ENCODE measurements around the gene PTPRCAP.

PTPRCAP gene

DNA sequence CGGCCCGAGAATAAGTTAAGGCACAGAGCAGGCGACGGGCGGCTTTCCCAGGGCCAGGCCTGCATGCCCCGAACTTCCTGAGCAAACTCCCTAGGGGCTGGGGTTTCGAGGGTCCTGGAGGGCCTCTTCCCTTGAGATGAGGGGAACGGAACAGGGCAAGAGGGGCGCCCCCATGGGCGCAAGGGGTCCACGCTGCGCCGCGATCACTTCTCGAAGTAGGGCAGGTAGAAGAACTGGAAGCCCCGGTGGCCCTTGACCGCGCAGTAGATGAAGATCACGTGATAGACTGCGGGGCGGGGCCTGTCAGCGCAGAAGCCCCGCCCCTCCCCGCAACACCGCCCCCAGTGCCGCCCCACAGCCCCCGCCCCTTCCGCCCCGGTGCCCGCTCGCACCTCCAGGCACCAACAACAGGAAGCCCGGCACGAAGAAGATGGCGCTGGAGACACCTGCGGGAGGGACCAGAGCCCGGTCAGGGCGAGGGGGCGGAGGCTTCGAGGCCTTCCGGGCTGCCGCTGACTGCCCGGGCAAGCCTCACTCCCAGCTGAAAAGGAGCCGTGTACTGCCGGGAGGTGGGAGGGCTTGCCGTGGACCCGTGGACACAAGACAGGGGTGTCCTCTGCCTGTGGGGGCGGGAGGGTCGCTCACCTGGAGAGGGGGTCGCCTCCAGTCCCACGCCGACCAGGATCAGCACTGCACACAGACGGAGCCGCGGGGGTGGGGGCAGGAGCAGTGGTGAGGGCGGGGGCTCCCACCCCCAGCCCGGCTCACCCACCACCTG lies 27.1 kb upstream of the PTPRCAP start:
- DNase-seq: peak in 1 of 2 experiments; percentile 61

DNA sequence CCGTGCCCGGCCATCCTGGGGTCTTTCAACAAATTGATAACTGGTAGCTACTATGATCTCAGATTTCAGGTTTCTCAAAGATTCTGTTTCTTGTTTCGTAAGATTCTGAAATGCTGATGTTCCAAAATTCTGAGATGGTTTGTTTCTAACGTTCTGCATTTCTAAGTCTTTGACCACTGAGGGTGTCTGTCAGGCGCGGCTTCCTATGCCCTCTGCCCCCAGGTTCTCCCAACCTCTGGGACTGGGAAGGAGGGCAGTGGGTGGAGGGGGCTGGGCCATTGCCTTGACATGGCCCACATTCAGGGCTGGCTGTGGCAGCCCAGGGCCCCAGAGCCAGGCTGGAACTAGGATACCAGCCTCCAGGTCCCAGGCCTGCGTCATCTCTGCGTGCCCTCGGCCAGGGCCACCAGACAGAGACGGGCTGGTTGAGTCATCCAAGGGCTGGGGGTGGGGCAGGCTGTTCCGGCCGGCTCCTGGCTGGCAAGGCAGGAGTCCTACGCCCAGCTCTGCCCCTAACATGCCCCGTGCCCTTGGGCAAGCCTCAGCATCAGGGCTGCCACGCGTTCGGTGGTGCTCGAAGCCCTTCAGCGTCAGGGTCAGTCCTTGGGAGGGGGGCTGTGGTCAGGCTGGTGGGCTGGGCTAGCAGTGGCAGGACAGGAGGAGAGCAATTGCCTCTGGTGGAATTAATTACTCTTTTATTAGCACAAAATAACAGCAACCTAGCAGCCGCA lies 26.4 kb upstream of the PTPRCAP start:
- DNase-seq: no peak

DNA sequence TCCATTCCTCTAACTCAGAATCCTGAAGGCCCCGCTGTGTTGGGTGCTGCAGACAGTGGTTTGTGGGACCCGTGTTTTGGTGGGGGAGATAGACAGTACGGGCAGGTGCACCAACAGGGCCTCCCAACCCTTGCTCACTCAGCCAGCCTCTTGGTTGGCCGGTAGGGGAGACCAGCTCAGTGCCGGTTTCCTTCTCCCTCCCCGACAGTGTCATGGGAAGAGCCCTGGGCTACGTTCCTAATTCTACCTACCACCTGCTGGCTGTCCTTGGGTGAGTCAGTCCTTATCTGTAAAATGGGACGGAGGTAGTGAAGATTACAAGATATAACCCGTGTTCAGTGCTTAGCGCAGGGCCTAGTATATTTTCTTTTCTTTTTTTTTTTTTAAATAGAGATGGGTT lies 25.7 kb upstream of the PTPRCAP start:
- no peak for DNase-seq

DNA sequence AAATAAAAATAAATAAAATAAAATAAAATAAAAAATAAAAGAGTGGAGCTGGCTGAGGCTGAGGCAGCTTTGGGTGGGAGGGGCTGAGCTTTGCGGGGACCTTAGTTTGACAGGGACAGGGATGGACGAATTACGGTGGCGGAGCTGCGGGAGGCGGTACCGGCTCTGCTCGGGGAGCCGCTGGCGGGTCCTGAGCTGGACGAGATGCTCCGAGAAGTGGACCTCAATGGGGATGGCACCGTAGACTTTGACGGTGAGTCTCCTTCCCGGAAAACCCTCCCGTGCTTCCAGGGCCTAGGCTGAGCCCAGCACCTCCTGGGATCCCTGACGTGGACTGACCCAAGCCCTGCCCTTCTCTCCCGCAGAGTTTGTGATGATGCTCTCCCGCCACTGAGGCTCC lies 20.8 kb upstream of the PTPRCAP start:
- DNase-seq: no peak

DNA sequence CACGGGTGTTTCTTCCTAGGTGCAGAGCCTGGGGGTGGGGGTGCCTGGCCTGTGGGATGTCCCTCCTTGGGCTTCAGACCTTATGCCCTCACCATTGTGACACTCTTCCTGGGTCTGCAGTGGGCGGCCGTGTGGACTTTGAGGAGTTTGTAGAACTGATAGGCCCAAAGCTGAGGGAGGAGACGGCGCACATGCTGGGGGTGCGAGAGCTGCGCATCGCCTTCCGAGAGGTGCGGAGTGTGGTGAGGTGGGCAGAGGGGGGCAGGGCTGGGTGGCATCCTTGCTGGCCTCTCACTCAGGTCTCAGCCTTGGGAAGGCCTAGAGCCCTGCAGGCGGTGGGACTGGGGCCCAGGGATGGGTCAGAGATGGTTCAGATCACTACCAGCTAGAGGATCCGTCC lies 20.0 kb upstream of the PTPRCAP start:
- DNase-seq: no peak

DNA sequence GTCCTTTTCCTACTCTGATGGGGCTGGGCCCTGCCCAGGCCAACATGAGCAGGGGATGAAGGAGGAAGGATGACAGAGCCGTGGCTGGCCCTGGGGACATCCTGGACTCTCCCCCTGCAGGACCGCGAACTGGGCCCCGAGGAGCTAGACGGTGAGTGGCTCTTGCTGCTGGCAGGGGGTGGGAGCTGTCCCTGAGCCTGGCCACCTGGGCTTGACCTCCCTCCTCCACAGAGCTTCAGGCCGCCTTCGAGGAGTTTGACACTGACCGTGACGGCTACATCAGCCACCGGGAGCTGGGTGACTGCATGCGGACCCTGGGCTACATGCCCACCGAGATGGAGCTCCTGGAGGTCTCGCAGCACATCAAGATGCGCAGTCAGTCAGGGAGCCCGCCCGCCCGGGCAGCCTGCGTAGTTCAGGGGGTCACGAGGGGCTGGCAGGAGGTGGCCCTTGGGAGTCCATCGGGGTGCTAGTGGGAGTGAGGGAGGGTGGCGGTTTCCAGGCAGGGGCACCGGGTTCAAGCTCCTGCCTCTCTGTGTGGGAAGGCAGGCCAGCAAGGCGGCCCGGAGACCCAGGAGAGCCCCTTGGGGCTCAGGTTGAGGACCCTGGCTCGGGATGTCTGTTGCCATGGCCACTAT lies 18.7 kb upstream of the PTPRCAP start:
- no peak for DNase-seq

DNA sequence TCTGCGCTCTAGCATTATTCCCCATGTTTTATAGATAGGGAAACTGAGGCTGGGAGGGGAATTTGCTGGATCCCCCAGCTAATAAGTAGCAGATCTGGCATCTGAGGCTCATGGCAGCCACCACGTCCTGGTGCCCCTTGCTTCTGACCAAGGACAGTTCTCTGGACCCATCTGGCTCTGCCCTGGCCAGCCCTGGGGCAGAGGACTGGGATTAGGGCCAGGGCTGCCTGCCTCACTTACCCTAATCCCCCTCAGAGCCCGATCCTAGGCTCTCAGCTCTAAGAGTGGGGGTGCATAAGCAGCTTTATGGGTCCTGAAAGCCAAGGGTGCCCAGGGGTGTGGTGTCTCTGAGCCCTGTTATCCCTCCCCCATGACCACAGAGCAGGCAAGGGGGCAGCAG lies 17.6 kb upstream of the PTPRCAP start, which contains the start of gene CABP4:
CABP4 (plus strand) TSS at position 301 of the 400 bp plus-strand sequence; CDS start at position 371, 70 bp downstream.
- DNase-seq: no peak

DNA sequence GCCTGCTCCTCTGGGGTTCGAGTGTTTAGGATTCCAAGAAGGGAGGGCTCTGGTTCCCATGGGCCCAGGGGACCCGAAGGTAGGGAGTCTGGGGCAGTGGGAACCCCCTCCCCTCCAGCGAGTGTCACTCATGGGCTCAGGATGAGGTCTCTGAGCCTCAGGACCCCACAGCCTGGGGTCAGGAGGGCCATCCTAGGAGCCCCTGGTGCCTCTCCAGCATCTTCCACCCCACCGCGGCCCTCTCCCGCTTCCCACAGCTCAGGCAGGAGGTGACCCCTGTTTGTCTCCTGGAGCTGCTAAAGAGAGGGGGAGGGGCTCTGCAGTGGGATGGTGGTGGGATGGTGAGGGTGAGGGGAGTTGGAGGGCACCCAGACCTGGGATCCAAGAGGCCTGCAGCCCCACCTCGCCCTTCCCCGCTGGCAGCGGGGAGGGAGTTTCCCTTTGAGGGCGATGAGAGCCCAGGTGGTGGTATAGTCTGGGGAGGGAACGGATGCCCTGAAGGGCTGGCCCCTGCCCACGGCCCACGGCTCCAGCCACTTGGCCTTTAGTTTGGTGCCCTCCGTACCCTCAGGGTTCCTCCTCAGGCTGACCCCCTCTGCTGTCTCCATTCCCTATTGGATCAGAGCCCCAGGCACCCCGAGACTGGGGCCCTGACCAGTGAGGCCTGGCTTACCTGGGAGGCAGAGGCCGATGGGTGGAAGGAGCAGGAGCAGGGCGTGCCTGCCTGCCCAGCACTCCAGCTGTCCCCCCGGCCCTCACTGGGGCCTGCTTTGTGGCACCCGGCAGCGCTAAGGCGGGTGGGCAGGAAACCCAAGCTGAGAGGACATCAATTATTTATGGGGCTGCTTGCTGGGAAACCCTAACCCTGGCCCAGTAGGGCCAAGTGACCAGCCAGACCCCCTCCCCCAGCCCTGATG lies 16.6 kb upstream of the PTPRCAP start:
- no peak for DNase-seq

DNA sequence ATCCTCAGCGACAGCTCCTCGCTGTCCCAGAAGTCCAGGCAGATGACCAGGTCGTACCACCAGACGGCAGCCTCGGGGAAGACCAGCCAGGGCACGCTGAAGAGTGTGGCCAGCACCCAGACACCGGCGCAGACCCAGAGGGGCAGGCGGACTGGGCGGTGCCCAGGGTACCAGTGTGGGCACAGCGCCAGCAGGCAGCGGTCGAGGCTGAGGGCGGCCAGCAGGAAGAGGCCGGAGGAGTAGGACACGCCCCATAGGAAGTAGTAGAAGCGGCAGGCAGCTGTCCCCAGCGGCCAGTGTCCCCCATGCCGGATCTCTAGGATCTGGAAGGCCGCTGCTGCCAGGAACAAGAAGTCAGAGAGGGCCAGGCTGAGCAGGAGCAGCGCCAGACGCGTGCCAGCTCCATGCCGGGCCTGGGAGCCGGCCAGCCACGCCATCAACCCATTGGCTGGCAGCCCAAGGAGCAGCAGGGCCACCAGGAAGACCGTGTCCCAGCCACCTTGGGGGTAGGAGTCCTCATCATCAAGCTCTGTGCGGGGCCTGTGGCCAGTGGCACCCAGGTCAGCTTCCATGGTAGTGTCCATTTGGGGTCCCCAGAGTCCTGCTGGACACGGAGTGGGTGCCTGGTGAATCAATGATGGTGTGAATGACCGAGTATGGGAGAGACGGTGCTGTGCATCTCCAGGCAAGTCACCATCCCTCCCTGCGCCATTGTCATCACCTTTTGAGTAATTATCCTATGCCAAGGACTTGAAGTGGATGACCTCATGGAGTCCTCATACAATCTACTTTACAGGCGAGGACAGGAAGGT lies 14.9 kb upstream of the PTPRCAP start, which contains the start of gene GPR152:
GPR152 (minus strand) TSS at position 589 of the 812 bp plus-strand sequence; CDS start at position 584, 5 bp downstream.
- no peak for DNase-seq

DNA sequence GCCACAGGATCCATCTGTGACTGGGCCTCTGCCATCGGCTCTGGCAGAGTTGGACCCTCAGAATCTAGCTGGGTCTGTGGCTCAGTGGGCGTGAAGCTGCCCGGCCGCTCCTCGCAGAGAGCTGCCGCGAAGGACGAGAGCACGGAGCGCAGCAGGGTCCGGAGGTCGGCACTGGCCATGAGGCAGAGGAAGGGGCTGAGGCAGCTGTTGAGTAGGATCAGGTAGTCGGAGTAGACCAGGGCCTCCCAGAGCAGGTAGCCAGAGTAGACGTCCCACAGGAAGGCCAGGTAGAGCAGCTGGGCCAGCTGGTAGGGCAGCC lies 14.1 kb upstream of the PTPRCAP start:
- DNase-seq: no peak

DNA sequence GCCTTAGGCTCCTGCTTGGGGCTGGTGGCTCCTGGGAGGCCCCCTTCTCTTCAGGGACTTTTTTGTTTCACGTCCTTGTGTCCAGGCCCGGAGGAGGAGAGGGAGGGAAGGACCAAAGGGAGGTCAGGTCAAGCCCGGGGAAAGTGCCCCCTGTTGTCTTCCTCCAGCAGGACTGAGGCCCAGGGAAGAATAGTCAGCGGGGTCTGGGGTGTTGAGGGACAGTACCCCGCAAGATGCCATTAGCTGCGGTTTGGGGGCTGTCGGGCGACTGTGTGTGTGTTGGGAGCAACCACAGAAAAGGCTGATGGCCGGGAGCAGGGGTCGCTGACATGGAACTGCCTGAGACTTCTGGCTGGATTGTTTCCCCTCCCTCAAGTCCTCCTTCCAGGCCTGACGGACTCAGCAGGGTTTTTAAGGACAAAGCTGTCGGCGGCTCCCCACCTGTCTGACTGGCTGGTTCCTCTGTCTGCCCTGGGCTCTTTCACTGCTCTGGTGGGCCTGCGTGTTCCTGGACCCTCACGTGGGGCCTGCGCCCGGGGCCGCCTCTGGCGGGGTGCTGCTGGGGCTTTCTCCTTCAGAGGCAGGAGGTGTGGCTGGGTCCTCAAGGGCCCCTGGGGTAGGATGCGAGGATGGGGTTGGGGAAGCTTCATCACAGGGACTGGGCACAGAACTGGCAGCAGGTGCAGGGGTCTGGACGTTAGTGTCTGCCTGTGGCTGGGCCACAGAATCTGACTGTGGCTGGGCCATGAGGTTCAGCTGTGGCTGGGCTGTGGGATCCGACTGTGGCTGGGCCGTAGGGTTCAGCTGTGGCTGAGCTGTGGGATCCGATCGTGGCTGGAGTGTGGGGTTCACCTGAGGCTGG lies 13.5 kb upstream of the PTPRCAP start:
- DNase-seq: no peak

DNA sequence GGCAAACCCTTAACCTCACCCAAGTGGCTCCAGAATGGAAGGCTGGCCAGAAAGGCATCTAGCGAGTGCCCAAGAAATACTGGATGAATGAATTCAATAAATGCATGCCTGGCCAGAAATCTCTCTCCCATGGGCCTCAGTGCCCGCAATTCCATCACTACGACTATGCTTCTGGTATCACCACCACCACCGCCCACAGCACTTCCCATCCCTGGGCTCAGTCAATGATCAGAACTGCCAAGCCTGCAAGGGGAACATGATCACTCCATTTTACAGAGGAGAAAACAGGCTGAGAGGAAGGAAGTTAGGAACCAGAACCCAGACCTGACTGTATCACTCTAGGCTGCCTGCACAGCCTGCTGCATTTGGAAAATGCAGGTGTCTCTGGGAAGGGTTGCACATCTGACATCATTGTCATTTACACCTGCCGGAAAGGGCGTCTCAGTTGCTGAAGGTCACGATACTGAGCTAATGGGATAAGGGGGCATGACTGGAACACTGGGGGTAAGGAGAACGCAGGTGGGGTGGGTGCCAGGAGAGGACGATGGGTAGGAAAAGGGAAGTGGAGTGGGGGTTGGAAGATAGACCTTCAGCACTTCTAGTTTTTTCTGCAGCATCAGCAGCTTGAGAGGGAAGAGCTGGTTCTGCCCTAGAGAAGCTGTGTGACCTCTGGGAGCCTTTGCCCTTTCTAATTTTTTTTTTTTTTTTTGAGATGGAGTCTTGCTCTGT lies 11.8 kb upstream of the PTPRCAP start:
- DNase-seq: no peak

DNA sequence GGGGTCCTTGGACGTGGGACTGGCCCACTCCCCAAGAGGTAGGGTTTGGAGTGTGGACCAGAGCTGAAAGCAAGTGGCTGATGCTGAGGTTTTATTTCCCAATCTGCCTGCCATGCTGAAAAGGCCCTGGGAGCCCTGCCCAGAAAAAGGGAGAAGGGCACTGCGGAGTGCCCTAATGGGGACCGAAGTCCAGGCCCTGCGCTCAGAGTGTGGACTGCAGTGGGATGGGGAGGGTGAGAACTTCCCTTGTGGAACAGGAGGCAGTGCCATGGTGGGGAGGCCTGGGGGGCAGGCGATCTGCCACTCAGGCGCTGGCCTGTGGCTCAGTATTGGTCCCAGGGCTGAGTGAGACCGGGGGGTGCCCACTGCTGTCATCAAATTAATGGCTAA lies 10.7 kb upstream of the PTPRCAP start:
- DNase-seq: no peak

DNA sequence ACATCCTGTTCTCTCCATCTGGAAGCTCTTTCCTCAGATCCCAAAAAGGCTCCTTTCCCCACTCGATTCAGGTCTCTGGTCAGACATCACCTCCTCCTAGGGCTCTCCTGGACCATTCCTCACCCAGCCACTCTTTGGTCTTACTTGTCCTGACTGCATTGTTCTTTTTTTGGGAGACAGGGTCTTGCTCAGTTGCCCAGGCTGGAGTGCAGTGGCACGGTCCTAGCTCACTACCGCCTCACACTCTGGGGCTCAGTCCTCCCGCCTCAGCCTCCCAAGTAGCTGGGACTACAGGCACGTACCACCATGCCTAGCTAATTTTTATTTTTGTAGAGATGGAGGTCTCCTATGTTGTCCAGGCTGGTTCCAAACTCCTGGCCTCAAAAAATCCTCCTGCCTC lies 8.0 kb upstream of the PTPRCAP start:
- no peak for DNase-seq

DNA sequence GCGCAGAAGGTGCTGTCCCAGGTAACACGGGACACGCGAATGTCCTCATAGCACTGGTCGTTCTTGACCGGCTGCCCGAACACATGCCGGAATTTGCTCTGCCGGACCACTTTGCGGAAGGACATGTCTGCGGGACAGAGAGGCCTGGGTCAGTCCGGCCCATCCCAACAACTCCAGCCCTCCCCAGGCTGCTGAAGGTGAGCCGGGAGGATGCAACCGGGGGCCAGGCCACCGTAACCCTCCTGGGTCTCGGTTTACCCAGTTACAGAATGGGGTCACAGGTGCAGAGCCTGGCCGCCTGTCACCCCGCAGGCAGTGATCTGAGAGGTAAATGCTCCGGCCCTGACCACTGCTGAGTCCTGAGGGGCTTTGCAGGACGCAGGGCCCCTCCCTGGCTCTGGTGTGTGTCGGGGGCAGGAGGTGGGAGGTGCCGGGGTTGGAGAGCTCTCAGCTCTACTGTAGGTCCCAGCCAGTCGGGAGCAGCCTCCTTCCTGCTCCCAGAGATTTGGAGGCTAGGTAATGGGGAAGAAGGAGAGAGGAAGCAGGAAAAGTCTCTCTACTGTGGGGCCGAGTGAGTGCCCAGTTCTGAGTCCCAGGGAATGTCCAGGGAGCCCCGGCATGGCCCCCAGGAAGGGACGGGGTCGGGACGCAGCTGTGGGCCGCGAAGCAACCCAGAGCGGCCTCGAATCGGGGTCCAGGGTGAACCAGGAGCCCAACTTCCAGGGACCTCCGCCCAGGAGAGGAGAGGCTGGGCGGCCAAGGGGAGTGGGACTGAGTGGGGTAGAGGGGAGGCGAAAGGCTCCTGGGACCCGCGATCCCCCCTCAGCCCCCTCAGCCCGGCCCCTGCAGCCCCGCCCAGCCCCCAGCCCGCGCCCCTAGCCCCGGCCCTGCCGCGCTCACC lies 5.3 kb upstream of the PTPRCAP start:
- DNase-seq: no peak

DNA sequence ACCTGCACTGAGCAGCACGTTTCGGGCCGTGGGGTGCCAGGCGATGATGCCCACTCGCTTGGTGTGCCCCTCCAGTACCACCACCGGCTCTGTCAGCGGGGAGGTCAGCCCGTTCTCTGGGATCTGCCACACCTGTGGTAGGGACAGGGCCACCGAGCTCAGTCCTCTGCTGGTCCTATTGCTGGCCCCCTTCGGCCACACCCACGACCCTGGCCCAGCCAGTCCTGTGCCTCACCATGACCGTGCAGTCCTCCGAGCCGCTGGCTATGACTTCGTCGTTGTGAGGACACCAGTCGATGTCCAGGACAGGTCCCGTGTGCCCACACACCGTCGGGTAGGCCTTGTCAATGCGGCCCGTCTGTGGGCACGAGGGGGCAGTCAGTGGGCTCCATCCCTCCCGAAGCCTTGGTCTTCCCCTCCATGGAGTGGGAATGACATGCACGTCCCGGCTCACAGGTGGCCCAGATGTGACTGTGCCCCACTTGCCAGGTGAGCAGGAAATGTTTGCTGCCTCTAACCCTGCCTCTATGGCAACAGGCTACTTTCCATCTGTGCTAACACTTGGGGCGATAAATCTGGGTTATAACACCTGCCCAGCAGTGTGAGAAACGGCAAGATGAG lies 4.4 kb upstream of the PTPRCAP start:
- DNase-seq: no peak

DNA sequence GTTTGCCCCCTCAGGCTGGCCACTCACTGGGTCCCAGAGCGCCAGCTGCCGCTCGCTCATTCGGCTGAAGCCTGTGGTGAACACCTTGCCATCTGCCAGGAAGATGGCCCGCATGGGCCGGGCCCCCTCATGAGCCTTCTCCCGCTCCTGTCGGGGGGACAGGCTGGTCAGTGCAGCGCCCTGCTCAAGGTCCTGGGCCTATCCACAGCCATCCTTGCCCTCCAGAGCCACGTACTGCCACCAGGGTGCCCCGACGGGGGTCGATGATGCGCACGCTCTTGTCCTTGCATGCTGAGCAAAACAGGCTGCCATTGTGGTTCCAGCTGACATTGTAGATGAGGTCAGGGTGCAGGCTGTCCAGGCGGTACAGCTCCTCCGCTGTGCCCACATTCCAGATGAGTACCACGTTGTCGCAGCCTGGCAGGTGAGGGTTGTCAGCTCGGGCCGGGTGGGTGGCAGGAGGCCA lies 3.6 kb upstream of the PTPRCAP start:
- no peak for DNase-seq

Measured in cerebellar nuclear complex (tissue), 1 donor.